ENCODE measurements around the gene ATP1A1. TPM values are rescaled to one million over a fixed set of nuclear protein-coding genes. Genes with fewer than 3 reads are reported as not detected.

The ATP1A1 gene
- 148 TPM for total RNA-seq

GRCh38 chr1:116372651-116373430 is at the start of gene ATP1A1:
TSS of gene ATP1A1 (plus strand) at chr1:116373244. CDS start at chr1:116373512, 268 bp downstream.

Small RNA genes lying within 50 kb of the gene (small RNA-seq; reads per million reads assigned to genes)
- gene RF00019 (ENCODE audit: low replicate concordance) (not detected), gene RNU6-817P (ENCODE audit: low replicate concordance) (not detected)

Other genes starting within 250 kb of the ATP1A1 start
- gene CD58, start 197.8 kb downstream of the ATP1A1 start, total RNA-seq, result 5.3 TPM